ENCODE results near the gene CDKAL1. TPM values are rescaled to one million over a fixed set of nuclear protein-coding genes. Genes with fewer than 3 reads are reported as not detected.

CDKAL1 gene
- total and polyA plus RNA-seq, 9 of the 15 experiments (the other 6 are each of a cell fraction or from before 2014, with no cell fraction given): 11.2 to 36.3 (median 20.1) TPM

- FAIRE-seq: no peak
- BruUV-seq (replicated peaks): no TSS peak
- H4K20me1 ChIP-seq (replicated peaks; ENCODE audit: control insufficient read depth, insufficient read depth, low read length): no peaks in the 10 kb centered on the region
- H3K36me3 ChIP-seq (ENCODE audit: control insufficient read depth, insufficient read depth, low read length): no peaks in the 10 kb centered on the region
- WGBS (ENCODE audit: insufficient coverage, low coverage, missing lambda C conversion rate): 78% methylated on average over 7 of the region's 7 CpGs
- no peak overlapping the region for H3K9ac ChIP-seq (ENCODE audit: insufficient read depth in 1 of 2, low read depth in 2 of 2, low read length in 2 of 2)
- no peak overlapping the region for H3K4me2 ChIP-seq (ENCODE audit: insufficient read depth, low read length)
- H3K27ac ChIP-seq (ENCODE audit: extremely low read depth, low read depth, low read length): no peak overlapping the region
- ChIA-PET CTCF (ENCODE audit: low intra/inter-chr PET ratio) (no interaction called here), POLR2A (interaction anchor here (0.6 to 0.8 kb wide), 2 partner anchors 26 to 110 kb away, joined by 3 read pairs; no protein-coding TSS in a partner anchor)
- intact Hi-C loops (cut with micrococcal nuclease) (no loop called here), in situ Hi-C loops (cut with MboI) (no loop called here)
- H3K4me1 ChIP-seq (replicated peaks in 1 of 2; ENCODE audit: control insufficient read depth in 2 of 2, insufficient read depth in 2 of 2, low read length in 2 of 2): no peaks in the 10 kb centered on the region
- ATAC-seq: no peak
- no peaks in the 10 kb centered on the region for H3K9me1 ChIP-seq (ENCODE audit: control insufficient read depth, insufficient read depth, low read length)
- H3K79me2 ChIP-seq (ENCODE audit: control insufficient read depth, insufficient read depth, low read length): no peaks in the 10 kb centered on the region
- no peaks in the 10 kb centered on the region for H3K27me3 ChIP-seq (ENCODE audit: control insufficient read depth in 2 of 2, insufficient read depth in 2 of 2, low read length in 2 of 2)
- no peaks in the 10 kb centered on the region for H3K9me3 ChIP-seq (replicated peaks; ENCODE audit: control insufficient read depth, insufficient read depth, low read depth, low read length)
- no peak overlapping the region for H2AFZ ChIP-seq (ENCODE audit: low read depth, low read length)
- no peak overlapping the region for H3K4me3 ChIP-seq
- no peak for DNase-seq (ENCODE audit: extremely low read depth in 1 of 4, low spot score in 3 of 4)
- no peak for TF ChIP-seq KLF1 (tag; IDR thresholded peaks at IDR 0.05)
- TF ChIP-seq SRSF3 (IDR thresholded peaks at IDR 0.05; ENCODE audit: insufficient read depth, low read length): no peak
- no peak for TF ChIP-seq FOXK1 (CRISPR knock-in tag; IDR thresholded peaks at IDR 0.05; ENCODE audit: borderline replicate concordance)
- TF ChIP-seq ZNF584 (CRISPR knock-in tag; IDR thresholded peaks at IDR 0.05; ENCODE audit: low read depth): no peak
- TF ChIP-seq BACH1 (tag; IDR thresholded peaks at IDR 0.05): no peak
- no peak for TF ChIP-seq ZNF133 (CRISPR knock-in tag; IDR thresholded peaks at IDR 0.05)
- TF ChIP-seq GTF2E2 (tag; IDR thresholded peaks at IDR 0.05): no peak
- TF ChIP-seq BRF1 (IDR thresholded peaks at IDR 0.05; ENCODE audit: borderline replicate concordance, extremely low read depth, insufficient read length): no peak
- no peak for TF ChIP-seq THRA (IDR thresholded peaks at IDR 0.05)
- no peak for TF ChIP-seq SETDB1 (IDR thresholded peaks at IDR 0.05; ENCODE audit: low read length)
- TF ChIP-seq PKNOX1 (IDR thresholded peaks at IDR 0.05): no peak
- TF ChIP-seq ZEB2 (IDR thresholded peaks at IDR 0.05): no peak
- no peak for TF ChIP-seq ZNF76 (CRISPR knock-in tag; IDR thresholded peaks at IDR 0.05; ENCODE audit: borderline replicate concordance)
- TF ChIP-seq ZKSCAN3 (CRISPR knock-in tag; IDR thresholded peaks at IDR 0.05): no peak
- TF ChIP-seq PATZ1 (CRISPR knock-in tag; IDR thresholded peaks at IDR 0.05; ENCODE audit: borderline replicate concordance): no peak
These were observed 601.3 kb downstream of the CDKAL1 start for GRCh38 chr6:21135484-21136013.

Data from K562 (cell line).